ENCODE results near the gene ZNF570.
A peak's percentile ranks its signal among the peaks of the same experiment; 100 is the strongest.

The ZNF570 gene

GRCh38 chr19:37472165-37472564 is 3.0 kb downstream of the ZNF570 start:
- DNase-seq (ENCODE audit: low read depth) = no peak
- no peak for TF ChIP-seq CTCF (conservative IDR thresholded peaks at IDR 0.05; ENCODE audit: low read depth, low read length)
- no peak overlapping the region for H3K4me3 ChIP-seq (ENCODE audit: low read depth, low read length)

GRCh38 chr19:37484406-37485168 is 15.4 kb downstream of the ZNF570 start:
- no peak for TF ChIP-seq CTCF (conservative IDR thresholded peaks at IDR 0.05; ENCODE audit: low read depth, low read length)

GRCh38 chr19:37492213-37492612 is 23.1 kb downstream of the ZNF570 start:
- no peak for DNase-seq (ENCODE audit: low read depth)
- no peak for TF ChIP-seq CTCF (conservative IDR thresholded peaks at IDR 0.05; ENCODE audit: low read depth, low read length)
- H3K4me3 ChIP-seq (ENCODE audit: low read depth, low read length) = no peak overlapping the region

More at GRCh38 chr19:37484406-37485168, 15.4 kb downstream of the ZNF570 start:
- H3K4me3 ChIP-seq (ENCODE audit: low read depth, low read length) = no peak overlapping the region
- DNase-seq (ENCODE audit: low read depth) = no peak

- peak overlapping the region; percentile 85 for H3K4me3 ChIP-seq (ENCODE audit: low read depth, low read length)
- no peak for TF ChIP-seq CTCF (conservative IDR thresholded peaks at IDR 0.05; ENCODE audit: low read depth, low read length)
- no peak for DNase-seq (ENCODE audit: low read depth)
Measured at GRCh38 chr19:37505958-37506386, 36.8 kb downstream of the ZNF570 start.

- TF ChIP-seq CTCF (conservative IDR thresholded peaks at IDR 0.05; ENCODE audit: low read depth, low read length) = no peak
- peak; percentile 88 for DNase-seq (ENCODE audit: low read depth)
- H3K4me3 ChIP-seq (ENCODE audit: low read depth, low read length) = peak within 1 kb of the TSS; percentile 85
Measured at GRCh38 chr19:37506387-37507166, 37.4 kb downstream of the ZNF570 start, which contains the start of gene ZNF793. ZNF793 (plus strand) TSS chr19:37506939; CDS start chr19:37523440, 16,501 bp downstream.

- no peak for DNase-seq (ENCODE audit: low read depth)
- no peak for TF ChIP-seq CTCF (conservative IDR thresholded peaks at IDR 0.05; ENCODE audit: low read depth, low read length)
- peak overlapping the region; percentile 85 for H3K4me3 ChIP-seq (ENCODE audit: low read depth, low read length)
Measured at GRCh38 chr19:37507167-37507464, 38.0 kb downstream of the ZNF570 start.
